A549 (cell line): ENCODE data around the gene G6PC2. TPM values are rescaled to one million over a fixed set of nuclear protein-coding genes. Genes with fewer than 3 reads are reported as not detected.
"Not testable (repeated sequence)": the region's sequence is repeated elsewhere in the genome, so short reads cannot be mapped to it uniquely, and the experiment has no call there.

ENCODE experiments used
- ATAC-seq, 2 experiments: fragments of 200-7000 bp in 1 of 2; fragments of >200 bp in 1 of 2; cut with Nextera tagmentation in 1 of 2; cut with Tn5 transposase in 1 of 2; 3 replicates each; pipeline versions ENCODE4 v1.8.0 to v1.9.1; 2018 to 2020; ENCODE audit warnings: mild to moderate bottlenecking in 1 of 2, moderate library complexity in 1 of 2
- CTCF ChIA-PET: fragments of 300-600 bp; sonication (Branson Sonifier 250); formaldehyde crosslinking; extraction: SDS; loops from one replicate; lab custom pipeline; 2021; ENCODE audit warnings: antibody characterized with exemption, inconsistent platforms; lab: Yijun Ruan, JAX
- POLR2A ChIA-PET: fragments of 350-600 bp; formaldehyde crosslinking; extraction: SDS; loops from one replicate; lab custom pipeline; 2021; ENCODE audit warnings: antibody characterized with exemption, inconsistent platforms; lab: Yijun Ruan, JAX
- DNase-seq, 2 experiments: peaks; one replicate each; pipeline versions ENCODE4 v3.0.0 to v3.0.0-alpha.2; 2011 to 2016; ENCODE audit warnings: low read depth in 1 of 2, low spot score in 1 of 2
- FAIRE-seq: peaks from 2 replicates; lab custom pipeline; 2011; peaks lifted over from hg19 to GRCh38; lab: Jason Lieb, UNC
- H3K27ac ChIP-seq, 2 experiments: fragments of >200 bp; sonication (Bioruptor Twin); formaldehyde crosslinking; 3 replicates each; pipeline ENCODE4 v1.5.1; 2016 to 2017
- H3K4me1 ChIP-seq: fragments of >200 bp; sonication (Bioruptor Twin); formaldehyde crosslinking; 3 replicates; pipeline ENCODE4 v1.6.1; 2016
- H3K4me2 ChIP-seq: fragments of >200 bp; sonication (Bioruptor Twin); formaldehyde crosslinking; 3 replicates; pipeline ENCODE4 v1.6.1; 2016
- H3K4me3 ChIP-seq: fragments of >200 bp; sonication (Bioruptor Twin); formaldehyde crosslinking; 3 replicates; pipeline ENCODE4 v1.5.1; 2016
- H3K9me3 ChIP-seq: fragments of >200 bp; sonication (Bioruptor Twin); formaldehyde crosslinking; 3 replicates; pipeline ENCODE4 v1.6.1; 2016
- CBX2 ChIP-seq: fragments of 200-600 bp; sonication (generic); IDR thresholded peaks from 2 replicates; pipeline ENCODE4 v1.6.1; 2016; ENCODE audit warnings: low read depth, mild to moderate bottlenecking, borderline replicate concordance
- CHD2 ChIP-seq: fragments of 150-350 bp; IDR thresholded peaks from 2 replicates; pipeline ENCODE4 v1.6.1; 2014; ENCODE audit warnings: low read length; ENCODE audit not compliant: partially characterized antibody
- CTCF ChIP-seq: fragments of >200 bp; sonication (Bioruptor Twin); formaldehyde crosslinking; IDR thresholded peaks from 3 replicates; pipeline ENCODE4 v1.5.1; 2016
- EHF ChIP-seq: fragments of 250-450 bp; sonication (Bioruptor Pico); IDR thresholded peaks from 2 replicates; pipeline ENCODE4 v1.5.0; 2020; ENCODE audit warnings: mild to moderate bottlenecking
- ELK1 ChIP-seq: fragments of 150-350 bp; IDR thresholded peaks from 2 replicates; pipeline ENCODE4 v1.6.1; 2014; ENCODE audit warnings: low read depth, mild to moderate bottlenecking, low read length
- FOSL2 ChIP-seq, 2 experiments: fragments of 450-650 bp in 1 of 2; fragments of >200 bp in 1 of 2; sonication (Bioruptor Twin) in 1 of 2; formaldehyde crosslinking; IDR thresholded peaks; 2 replicates each; pipeline versions ENCODE4 v1.5.0 to v1.6.1; 2016 to 2020; ENCODE audit warnings: mild to moderate bottlenecking in 1 of 2, moderate library complexity in 1 of 2
- HOXA7 ChIP-seq: fragments of 250-450 bp; sonication (Bioruptor Pico); IDR thresholded peaks from 2 replicates; pipeline ENCODE4 v1.5.0; 2020; ENCODE audit warnings: mild to moderate bottlenecking, moderate library complexity
- HOXB5 ChIP-seq: fragments of 250-450 bp; sonication (Bioruptor Pico); IDR thresholded peaks from 2 replicates; pipeline ENCODE4 v1.5.0; 2020; ENCODE audit warnings: mild to moderate bottlenecking, moderate library complexity
- KDM1A ChIP-seq: fragments of 200-600 bp; sonication (generic); IDR thresholded peaks from 2 replicates; pipeline ENCODE4 v1.6.1; 2016; ENCODE audit warnings: low read depth, mild to moderate bottlenecking
- MAFK ChIP-seq: fragments of 450-650 bp; IDR thresholded peaks from 2 replicates; pipeline ENCODE4 v1.6.1; 2014; ENCODE audit not compliant: partially characterized antibody
- MYC ChIP-seq: IDR thresholded peaks from 2 replicates; pipeline ENCODE4 v1.6.1; 2012; ENCODE audit warnings: mild to moderate bottlenecking, inconsistent platforms, low read length, improper control_type of control experiment, borderline replicate concordance
- NFE2L2 ChIP-seq: fragments of 150-350 bp; conservative IDR thresholded peaks from 2 replicates; pipeline ENCODE4 v1.6.1; 2014; ENCODE audit warnings: low read length
- NR3C1 ChIP-seq: fragments of >200 bp; sonication (Bioruptor Twin); formaldehyde crosslinking; IDR thresholded peaks from 3 replicates; pipeline ENCODE4 v1.6.1; 2017
- PBX3 ChIP-seq: IDR thresholded peaks from 2 replicates; pipeline ENCODE4 v1.6.1; 2012
- RAD21 ChIP-seq, 2 experiments: fragments of >200 bp in 1 of 2; sonication (Bioruptor Twin) in 1 of 2; formaldehyde crosslinking in 1 of 2; IDR thresholded peaks in 1 of 2; conservative IDR thresholded peaks in 1 of 2; 2 replicates in 1 of 2; 3 replicates in 1 of 2; pipeline ENCODE4 v1.6.1; 2012 to 2018; ENCODE audit warnings: inconsistent platforms in 1 of 2
- RCOR1 ChIP-seq: fragments of 150-350 bp; IDR thresholded peaks from 2 replicates; pipeline ENCODE4 v1.6.1; 2014; ENCODE audit warnings: antibody characterized with exemption, low read length, low read depth
- REST ChIP-seq: fragments of 200-600 bp; sonication (generic); IDR thresholded peaks from 2 replicates; pipeline ENCODE4 v1.6.1; 2016; ENCODE audit warnings: antibody characterized with exemption, mild to moderate bottlenecking, moderate library complexity
- TFCP2L1 ChIP-seq: fragments of 250-450 bp; sonication (Bioruptor Pico); IDR thresholded peaks from 2 replicates; pipeline ENCODE4 v1.5.0; 2021; ENCODE audit warnings: mild to moderate bottlenecking
- ZFP36 ChIP-seq: fragments of 450-650 bp; IDR thresholded peaks from 2 replicates; pipeline ENCODE4 v1.6.1; 2014; ENCODE audit warnings: borderline replicate concordance; ENCODE audit not compliant: partially characterized antibody
- ZNF302 ChIP-seq: fragments of 250-450 bp; sonication (Bioruptor Pico); IDR thresholded peaks from 2 replicates; pipeline ENCODE4 v1.9.0; 2021; ENCODE audit warnings: inconsistent platforms, mild to moderate bottlenecking, moderate library complexity
- WGBS: methylation state at CpG from one replicate; pipeline ENCODE4 v1.1.6; 2017; ENCODE audit errors: missing lambda C conversion rate; 5-methylcytosine and 5-hydroxymethylcytosine counted together
- polyA plus RNA-seq, 4 experiments: library from polyadenylated mRNA; depleted of rRNA in 3 of 4; stranded (reverse); fragments of >200 nt; fragmentation: RNase III in 1 of 4; extraction: RNeasy Plus Mini Kit Qiagen cat#74134 plus additional on column Dnase treatment in 1 of 4; gene quantifications; 2 replicates in 3 of 4; 3 replicates in 1 of 4; pipeline ENCODE4 v1.2.3, GENCODE V29; 2011 to 2017

The G6PC2 gene
- polyA plus RNA-seq, 2 of the 4 experiments (the other 2 are of a cell fraction), result not detected

- Histone ChIP-seq H3K4me3 (no peak overlapping the region), H3K27ac (no peak overlapping the region), H3K4me2 (no peak overlapping the region), H3K9me3 (no peaks in the 10 kb centered on the region), H3K4me1 (no peaks in the 10 kb centered on the region)
- DNase-seq (no peak), ATAC-seq (no peak), FAIRE-seq (no peak)
- ChIA-PET POLR2A (no interaction called here), CTCF (interaction anchor here (2.1 kb wide), 1 partner anchor 8 kb away, joined by 6 read pairs; no protein-coding TSS in a partner anchor)
- TF ChIP-seq CTCF (no peak), REST (no peak), MAFK (no peak), HOXA7 (CRISPR knock-in tag) (no peak), KDM1A (no peak), ZNF302 (CRISPR knock-in tag) (no peak), EHF (CRISPR knock-in tag) (no peak), CHD2 (no peak), HOXB5 (CRISPR knock-in tag) (no peak), NFE2L2 (no peak), NR3C1 (no peak), MYC (no peak), ZFP36 (no peak), PBX3 (no peak), ELK1 (no peak), CBX2 (no peak), RCOR1 (no peak), RAD21 (conservative IDR thresholded peaks at IDR 0.05 in 1 of 2, IDR thresholded peaks at IDR 0.05 in 1 of 2) (no peak)
- WGBS, result 45% methylated on average over 3 of the region's 3 CpGs
Observed at GRCh38 chr2:168929031-168929430, 27.9 kb downstream of the G6PC2 start.

- Histone ChIP-seq H3K9me3 (no peaks in the 10 kb centered on the region), H3K27ac (no peak overlapping the region), H3K4me3 (no peak overlapping the region)
- FAIRE-seq (no peak), DNase-seq (no peak)
- TF ChIP-seq CTCF, result no peak
- no peak for TF ChIP-seq FOSL2 (IDR thresholded peaks at IDR 0.05)
- no peak for TF ChIP-seq FOSL2 (CRISPR knock-in tag; IDR thresholded peaks at IDR 0.05)
- no peak for TF ChIP-seq TFCP2L1 (CRISPR knock-in tag)
- TF ChIP-seq MYC, result no peak
- TF ChIP-seq EHF (CRISPR knock-in tag), result no peak
- TF ChIP-seq, all 56 proteins: peak for 0
- H3K4me1 ChIP-seq, result no peaks in the 10 kb centered on the region
- no peak for ATAC-seq
- WGBS, result 62% methylated on average over 1 of the region's 1 CpG
- POLR2A ChIA-PET, result no interaction called here
- H3K4me2 ChIP-seq, result no peak overlapping the region
- CTCF ChIA-PET, result interaction anchor here (0.9 to 2.1 kb wide), 2 partner anchors 9 to 584 kb away, joined by 3 to 6 read pairs; no protein-coding TSS in a partner anchor
Observed at GRCh38 chr2:168930242-168930641, 29.2 kb downstream of the G6PC2 start.

- WGBS, result 35% methylated on average over 4 of the region's 4 CpGs
- FAIRE-seq, H3K4me2 ChIP-seq, H3K4me1 ChIP-seq, POLR2A ChIA-PET, ATAC-seq, H3K27ac ChIP-seq, DNase-seq, H3K9me3 ChIP-seq, H3K4me3 ChIP-seq: not testable (repeated sequence)
- CTCF ChIA-PET, result interaction anchor here (0.8 to 2.5 kb wide), 2 partner anchors 11 to 18 kb away, joined by 3 to 7 read pairs; no protein-coding TSS in a partner anchor
Observed at GRCh38 chr2:168932174-168932573, 31.1 kb downstream of the G6PC2 start.
